ENCODE measurements around the gene RASSF1.

DNA sequence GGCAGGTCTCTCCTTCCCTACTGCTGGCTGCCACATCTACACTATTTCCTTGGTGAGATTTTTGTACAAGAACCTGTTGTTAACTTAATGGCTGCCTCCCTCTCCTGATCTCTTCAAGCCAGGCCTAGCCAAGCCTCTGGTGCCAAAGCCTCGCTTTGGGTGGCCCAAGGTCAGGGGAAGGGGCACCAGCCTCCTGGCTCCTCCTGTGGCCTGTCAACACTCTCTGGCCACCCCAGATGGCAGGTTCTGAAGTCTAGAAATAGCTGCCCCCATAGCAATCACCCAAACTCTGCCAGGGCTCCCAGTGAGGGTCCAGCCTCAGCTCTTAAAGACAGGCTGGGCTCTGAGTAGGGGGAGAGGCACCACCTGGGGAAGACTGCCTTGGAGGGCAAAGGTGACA lies 53.4 kb downstream of the RASSF1 start:
- TF ChIP-seq, protein P1, sequence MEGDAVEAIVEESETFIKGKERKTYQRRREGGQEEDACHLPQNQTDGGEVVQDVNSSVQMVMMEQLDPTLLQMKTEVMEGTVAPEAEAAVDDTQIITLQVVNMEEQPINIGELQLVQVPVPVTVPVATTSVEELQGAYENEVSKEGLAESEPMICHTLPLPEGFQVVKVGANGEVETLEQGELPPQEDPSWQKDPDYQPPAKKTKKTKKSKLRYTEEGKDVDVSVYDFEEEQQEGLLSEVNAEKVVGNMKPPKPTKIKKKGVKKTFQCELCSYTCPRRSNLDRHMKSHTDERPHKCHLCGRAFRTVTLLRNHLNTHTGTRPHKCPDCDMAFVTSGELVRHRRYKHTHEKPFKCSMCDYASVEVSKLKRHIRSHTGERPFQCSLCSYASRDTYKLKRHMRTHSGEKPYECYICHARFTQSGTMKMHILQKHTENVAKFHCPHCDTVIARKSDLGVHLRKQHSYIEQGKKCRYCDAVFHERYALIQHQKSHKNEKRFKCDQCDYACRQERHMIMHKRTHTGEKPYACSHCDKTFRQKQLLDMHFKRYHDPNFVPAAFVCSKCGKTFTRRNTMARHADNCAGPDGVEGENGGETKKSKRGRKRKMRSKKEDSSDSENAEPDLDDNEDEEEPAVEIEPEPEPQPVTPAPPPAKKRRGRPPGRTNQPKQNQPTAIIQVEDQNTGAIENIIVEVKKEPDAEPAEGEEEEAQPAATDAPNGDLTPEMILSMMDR (IDR thresholded peaks at IDR 0.05), result no peak
- TF ChIP-seq EZH2phosphoT487 (IDR thresholded peaks at IDR 0.05), result no peak
- TF ChIP-seq EZH2 (IDR thresholded peaks at IDR 0.05), result no peak
